Measurements from ENCODE around the gene CUL1.

CUL1 gene

DNA sequence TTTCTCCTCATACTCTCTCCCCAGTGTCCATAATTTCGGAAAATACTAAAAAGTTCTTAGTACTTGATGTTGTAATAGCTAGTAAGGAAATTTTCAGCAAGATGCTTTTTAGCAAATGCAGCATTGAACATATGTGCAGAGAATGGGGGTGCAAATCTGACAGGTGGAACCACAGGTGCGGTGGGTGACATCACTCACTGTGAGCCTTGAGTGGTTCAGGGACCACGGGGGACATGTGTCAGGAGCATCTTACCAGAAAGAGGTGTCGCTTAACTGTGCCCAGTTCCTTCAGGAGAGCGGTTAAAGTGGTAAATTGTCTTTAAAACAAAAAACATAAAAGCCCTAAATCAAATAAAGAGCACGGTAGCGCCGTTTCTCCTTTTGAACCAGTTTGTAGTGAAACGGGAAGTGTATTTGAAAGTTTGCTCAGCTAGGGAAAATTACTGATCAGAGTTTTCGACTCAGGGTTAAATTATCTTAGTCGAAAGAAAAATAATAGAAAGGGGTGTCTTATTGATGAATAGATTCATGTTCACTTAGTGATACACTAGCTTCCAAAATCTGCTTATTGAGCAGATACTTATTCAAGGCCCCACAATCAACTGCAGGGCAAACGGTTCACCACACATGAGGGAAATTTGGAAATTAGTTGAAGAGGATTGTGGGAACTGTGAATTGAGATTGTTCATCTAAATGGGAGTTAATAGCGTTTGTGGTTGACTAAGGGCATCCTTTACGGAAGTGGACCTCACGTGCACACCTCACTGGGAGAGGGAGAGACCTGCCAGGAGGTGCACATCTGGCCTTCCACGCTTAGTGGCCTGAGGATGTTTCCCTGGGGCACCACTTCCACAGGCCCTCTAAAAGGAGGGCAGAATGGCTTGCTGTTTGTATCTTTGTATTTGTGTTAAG, 12.7 kb downstream of the CUL1 start:
- DNase-seq (ENCODE audit: low spot score), result no peak
- TF ChIP-seq, protein P1, sequence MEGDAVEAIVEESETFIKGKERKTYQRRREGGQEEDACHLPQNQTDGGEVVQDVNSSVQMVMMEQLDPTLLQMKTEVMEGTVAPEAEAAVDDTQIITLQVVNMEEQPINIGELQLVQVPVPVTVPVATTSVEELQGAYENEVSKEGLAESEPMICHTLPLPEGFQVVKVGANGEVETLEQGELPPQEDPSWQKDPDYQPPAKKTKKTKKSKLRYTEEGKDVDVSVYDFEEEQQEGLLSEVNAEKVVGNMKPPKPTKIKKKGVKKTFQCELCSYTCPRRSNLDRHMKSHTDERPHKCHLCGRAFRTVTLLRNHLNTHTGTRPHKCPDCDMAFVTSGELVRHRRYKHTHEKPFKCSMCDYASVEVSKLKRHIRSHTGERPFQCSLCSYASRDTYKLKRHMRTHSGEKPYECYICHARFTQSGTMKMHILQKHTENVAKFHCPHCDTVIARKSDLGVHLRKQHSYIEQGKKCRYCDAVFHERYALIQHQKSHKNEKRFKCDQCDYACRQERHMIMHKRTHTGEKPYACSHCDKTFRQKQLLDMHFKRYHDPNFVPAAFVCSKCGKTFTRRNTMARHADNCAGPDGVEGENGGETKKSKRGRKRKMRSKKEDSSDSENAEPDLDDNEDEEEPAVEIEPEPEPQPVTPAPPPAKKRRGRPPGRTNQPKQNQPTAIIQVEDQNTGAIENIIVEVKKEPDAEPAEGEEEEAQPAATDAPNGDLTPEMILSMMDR (IDR thresholded peaks at IDR 0.05; ENCODE audit: borderline replicate concordance, control extremely low read depth, extremely low read depth, insufficient read depth, missing control alignments), result no peak
- in situ Hi-C loops (cut with MboI; ENCODE audit: low sequenced_read_pairs, unreplicated experiment), result no loop called here

DNA sequence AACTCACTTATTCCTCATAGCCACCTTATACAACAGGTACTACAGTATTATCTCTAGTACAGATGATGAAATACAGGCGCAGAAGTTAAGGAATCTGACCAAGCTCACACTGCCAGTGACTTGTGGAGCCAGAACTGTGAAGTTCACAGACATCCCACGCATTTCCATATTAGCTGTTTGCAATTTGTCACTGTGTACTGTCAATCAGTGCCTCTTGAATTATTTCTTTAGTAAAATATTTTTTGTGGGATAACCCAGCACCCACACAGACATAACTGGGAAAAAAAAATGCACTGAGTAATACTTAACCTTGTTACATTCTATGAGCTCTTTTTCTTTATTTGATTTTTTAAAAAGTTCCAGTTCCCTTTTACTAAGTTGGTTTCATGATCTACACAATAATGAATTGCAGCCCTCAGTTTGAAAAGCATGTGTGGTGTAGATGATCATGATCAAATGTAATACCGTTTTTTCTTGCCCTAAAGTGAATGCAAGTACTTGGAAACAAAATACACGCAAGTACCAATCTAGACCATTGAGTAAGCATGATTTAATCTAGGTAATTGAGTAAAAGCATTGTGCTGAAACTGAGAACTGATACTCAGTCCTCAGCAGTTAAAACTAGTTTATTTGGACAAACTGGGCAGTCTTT, 14.1 kb downstream of the CUL1 start:
- TF ChIP-seq, protein P1 (IDR thresholded peaks at IDR 0.05; ENCODE audit: borderline replicate concordance, control extremely low read depth, extremely low read depth, insufficient read depth, missing control alignments), result no peak
- in situ Hi-C loops (cut with MboI; ENCODE audit: low sequenced_read_pairs, unreplicated experiment), result no loop called here

DNA sequence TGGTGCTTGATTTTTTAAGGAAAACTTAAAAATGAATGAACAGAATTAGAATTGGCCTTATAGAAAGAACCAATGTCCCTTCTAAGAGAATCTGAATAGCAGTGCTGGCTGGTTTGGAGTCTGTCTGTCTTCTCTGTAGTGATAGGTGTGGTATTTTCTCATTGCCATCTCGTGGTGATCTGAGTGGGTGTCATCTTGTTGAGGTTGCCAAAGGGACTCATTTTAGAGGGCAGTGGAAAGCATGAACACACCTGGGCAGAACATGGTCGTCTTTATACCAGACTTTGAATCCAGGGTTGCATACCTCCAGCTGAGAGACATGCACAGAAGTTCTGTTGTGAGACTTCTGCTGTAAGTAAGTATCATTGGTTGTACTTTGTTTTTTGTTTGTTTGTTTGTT, 15.8 kb downstream of the CUL1 start:
- in situ Hi-C loops (cut with MboI; ENCODE audit: low sequenced_read_pairs, unreplicated experiment), result no loop called here
- no peak for DNase-seq (ENCODE audit: low spot score)
- TF ChIP-seq, protein P1 (IDR thresholded peaks at IDR 0.05; ENCODE audit: borderline replicate concordance, control extremely low read depth, extremely low read depth, insufficient read depth, missing control alignments), result no peak

More for the DNA sequence above, 14.1 kb downstream of the CUL1 start:
- DNase-seq (ENCODE audit: low spot score), result no peak

DNA sequence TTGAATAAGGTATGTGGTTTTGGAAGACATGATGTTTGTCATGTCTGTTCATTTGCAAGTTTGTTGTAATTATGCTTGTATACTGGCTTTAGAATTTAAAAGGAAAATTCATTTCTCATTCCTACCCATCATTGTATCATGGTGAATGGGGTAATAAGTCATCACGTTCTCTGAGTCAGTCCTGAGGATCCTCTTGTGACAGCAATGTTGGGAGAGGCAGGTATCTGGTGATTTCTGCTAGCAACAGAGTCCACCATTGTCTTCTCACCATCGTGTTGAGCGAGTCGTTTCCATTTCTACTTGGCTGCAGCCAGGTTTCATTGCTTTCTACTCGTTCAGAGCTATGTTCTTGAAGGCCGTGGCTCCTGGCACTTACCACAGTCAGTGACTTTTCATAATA, 16.3 kb downstream of the CUL1 start:
- in situ Hi-C loops (cut with MboI; ENCODE audit: low sequenced_read_pairs, unreplicated experiment), result no loop called here
- TF ChIP-seq, protein P1 (IDR thresholded peaks at IDR 0.05; ENCODE audit: borderline replicate concordance, control extremely low read depth, extremely low read depth, insufficient read depth, missing control alignments), result no peak
- DNase-seq (ENCODE audit: low spot score), result no peak

DNA sequence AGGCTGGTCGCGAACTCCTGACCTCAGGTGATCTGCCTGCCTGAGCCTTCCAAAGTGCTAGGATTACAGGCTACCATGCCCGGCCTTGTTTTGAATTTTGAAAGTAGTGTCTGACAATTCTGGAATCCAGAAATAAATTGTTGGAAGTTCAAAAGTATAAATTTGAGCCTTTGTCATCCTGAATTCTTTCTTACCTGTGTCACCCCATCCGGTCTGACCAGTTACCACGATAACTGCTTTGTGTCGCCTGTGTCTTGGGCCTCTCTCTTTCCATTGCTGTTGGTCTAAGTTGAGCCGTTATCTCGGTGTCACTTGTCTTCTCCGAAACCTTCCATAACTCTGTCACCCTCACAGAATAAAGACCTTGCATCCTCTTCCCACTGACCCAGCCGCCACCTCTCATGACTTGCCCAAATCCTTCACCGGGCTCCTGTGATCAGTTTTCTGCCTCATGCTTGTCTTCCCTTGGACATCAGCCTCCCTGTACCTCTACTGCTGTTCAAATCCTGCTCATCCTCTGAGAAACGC, 18.6 kb downstream of the CUL1 start:
- DNase-seq (ENCODE audit: low spot score), result no peak
- in situ Hi-C loops (cut with MboI; ENCODE audit: low sequenced_read_pairs, unreplicated experiment), result no loop called here
- TF ChIP-seq, protein P1 (IDR thresholded peaks at IDR 0.05; ENCODE audit: borderline replicate concordance, control extremely low read depth, extremely low read depth, insufficient read depth, missing control alignments), result no peak

DNA sequence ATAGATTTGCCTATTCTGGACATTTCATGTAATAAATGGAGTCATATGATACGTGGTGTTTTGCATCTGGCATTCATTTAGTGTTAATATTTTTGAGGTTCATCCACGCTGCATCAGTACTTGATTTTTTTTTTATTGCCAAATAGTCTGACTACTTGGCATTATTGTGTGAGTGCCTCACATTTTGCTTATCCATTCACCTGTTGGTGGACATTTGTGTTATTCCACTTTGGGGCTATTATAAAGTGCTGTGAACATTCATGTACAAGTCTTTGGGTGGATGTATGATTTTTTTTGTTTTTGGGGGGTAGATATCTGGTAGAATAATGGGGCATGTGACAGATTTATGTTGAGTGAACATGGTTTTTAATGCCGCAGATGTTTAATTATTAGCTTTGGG, 19.7 kb downstream of the CUL1 start:
- no peak for DNase-seq (ENCODE audit: low spot score)
- in situ Hi-C loops (cut with MboI; ENCODE audit: low sequenced_read_pairs, unreplicated experiment), result no loop called here
- TF ChIP-seq, protein P1 (IDR thresholded peaks at IDR 0.05; ENCODE audit: borderline replicate concordance, control extremely low read depth, extremely low read depth, insufficient read depth, missing control alignments), result no peak

Measured in GM13976 (cell line).